ENCODE results near the gene UNC45B.

DNA sequence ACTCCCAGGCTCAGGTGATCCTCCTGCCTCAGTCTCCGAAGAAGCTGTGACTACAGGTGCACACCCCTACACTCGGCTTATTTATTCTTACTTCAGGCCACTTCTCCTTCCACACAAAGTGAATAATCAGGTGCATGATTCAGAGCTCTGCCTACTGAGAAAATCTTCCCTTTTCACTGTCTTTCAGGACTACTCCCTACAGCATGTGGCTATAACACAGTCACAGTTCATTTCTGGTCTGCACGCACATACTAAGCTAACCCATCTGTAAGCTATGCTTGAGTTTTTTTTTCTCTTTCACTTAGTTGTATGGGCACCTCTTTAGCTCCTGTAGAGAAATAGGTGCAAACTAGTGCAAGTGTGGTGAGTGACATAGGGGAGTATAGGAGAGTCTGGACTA is 87.7 kb downstream of the UNC45B start:
- TF ChIP-seq, protein P1, sequence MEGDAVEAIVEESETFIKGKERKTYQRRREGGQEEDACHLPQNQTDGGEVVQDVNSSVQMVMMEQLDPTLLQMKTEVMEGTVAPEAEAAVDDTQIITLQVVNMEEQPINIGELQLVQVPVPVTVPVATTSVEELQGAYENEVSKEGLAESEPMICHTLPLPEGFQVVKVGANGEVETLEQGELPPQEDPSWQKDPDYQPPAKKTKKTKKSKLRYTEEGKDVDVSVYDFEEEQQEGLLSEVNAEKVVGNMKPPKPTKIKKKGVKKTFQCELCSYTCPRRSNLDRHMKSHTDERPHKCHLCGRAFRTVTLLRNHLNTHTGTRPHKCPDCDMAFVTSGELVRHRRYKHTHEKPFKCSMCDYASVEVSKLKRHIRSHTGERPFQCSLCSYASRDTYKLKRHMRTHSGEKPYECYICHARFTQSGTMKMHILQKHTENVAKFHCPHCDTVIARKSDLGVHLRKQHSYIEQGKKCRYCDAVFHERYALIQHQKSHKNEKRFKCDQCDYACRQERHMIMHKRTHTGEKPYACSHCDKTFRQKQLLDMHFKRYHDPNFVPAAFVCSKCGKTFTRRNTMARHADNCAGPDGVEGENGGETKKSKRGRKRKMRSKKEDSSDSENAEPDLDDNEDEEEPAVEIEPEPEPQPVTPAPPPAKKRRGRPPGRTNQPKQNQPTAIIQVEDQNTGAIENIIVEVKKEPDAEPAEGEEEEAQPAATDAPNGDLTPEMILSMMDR (IDR thresholded peaks at IDR 0.05; ENCODE audit: insufficient read depth, low read length, poor library complexity, severe bottlenecking) = no peak
- TF ChIP-seq EZH2phosphoT487 (conservative IDR thresholded peaks at IDR 0.05; ENCODE audit: low read length) = no peak
